Neural progenitor cell (in vitro differentiated cells): ENCODE results near the gene FMC1.

Experiments used
- CTCF ChIP-seq: fragments of 200-600 bp; sonication (generic); IDR thresholded peaks from 2 replicates; pipeline ENCODE4 v1.5.1; 2017; ENCODE audit warnings: antibody characterized with exemption, mild to moderate bottlenecking
- EZH2 ChIP-seq: fragments of 200-600 bp; sonication (generic); IDR thresholded peaks from 2 replicates; pipeline ENCODE4 v1.6.1; 2017; ENCODE audit warnings: antibody characterized with exemption, mild to moderate bottlenecking, moderate library complexity
- EZH2phosphoT487 ChIP-seq: fragments of 200-600 bp; sonication (generic); IDR thresholded peaks from 2 replicates; pipeline ENCODE4 v1.6.1; 2017; ENCODE audit warnings: antibody characterized with exemption

- no peak for TF ChIP-seq CTCF
- no peak for TF ChIP-seq EZH2phosphoT487
- TF ChIP-seq EZH2, result no peak
Measured at GRCh38 chr7:139362981-139363380, 21.8 kb downstream of the FMC1 start.
